GM12875 (cell line): ENCODE data around the gene ALAS2.

Source experiments
- H3K4me3 ChIP-seq: one replicate; pipeline ENCODE4 v1.5.1; 2011; ENCODE audit warnings: low read depth, low read length, control low read depth
- TF ChIP-seq, protein P1 (sequence below): IDR thresholded peaks from 2 replicates; pipeline ENCODE4 v1.5.1; 2011; ENCODE audit warnings: low read depth, mild to moderate bottlenecking, control low read depth, inconsistent platforms, low read length, moderate library complexity, borderline replicate concordance; ENCODE audit not compliant: insufficient read depth

The ALAS2 gene

DNA sequence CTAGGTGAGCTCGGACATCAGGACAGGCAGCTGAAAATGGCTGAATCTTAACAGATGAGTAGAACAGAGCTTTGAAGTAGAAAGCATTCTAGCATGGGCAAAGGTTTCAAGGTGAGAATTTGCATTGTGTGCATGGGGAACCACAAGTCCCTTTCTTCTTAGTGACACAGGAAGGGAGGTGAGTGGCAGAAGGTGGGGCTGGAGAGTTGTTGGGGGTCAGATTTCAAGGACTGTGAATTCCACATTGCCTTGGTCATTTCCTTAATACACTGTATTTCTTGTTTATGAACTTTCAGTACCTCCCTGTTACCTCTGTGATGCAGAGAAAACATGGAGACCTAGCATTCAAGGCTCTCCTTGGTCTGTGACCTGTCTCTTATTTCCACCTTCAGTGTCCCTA lies 26.5 kb downstream of the ALAS2 start:
- TF ChIP-seq, protein P1, sequence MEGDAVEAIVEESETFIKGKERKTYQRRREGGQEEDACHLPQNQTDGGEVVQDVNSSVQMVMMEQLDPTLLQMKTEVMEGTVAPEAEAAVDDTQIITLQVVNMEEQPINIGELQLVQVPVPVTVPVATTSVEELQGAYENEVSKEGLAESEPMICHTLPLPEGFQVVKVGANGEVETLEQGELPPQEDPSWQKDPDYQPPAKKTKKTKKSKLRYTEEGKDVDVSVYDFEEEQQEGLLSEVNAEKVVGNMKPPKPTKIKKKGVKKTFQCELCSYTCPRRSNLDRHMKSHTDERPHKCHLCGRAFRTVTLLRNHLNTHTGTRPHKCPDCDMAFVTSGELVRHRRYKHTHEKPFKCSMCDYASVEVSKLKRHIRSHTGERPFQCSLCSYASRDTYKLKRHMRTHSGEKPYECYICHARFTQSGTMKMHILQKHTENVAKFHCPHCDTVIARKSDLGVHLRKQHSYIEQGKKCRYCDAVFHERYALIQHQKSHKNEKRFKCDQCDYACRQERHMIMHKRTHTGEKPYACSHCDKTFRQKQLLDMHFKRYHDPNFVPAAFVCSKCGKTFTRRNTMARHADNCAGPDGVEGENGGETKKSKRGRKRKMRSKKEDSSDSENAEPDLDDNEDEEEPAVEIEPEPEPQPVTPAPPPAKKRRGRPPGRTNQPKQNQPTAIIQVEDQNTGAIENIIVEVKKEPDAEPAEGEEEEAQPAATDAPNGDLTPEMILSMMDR = no peak
- H3K4me3 ChIP-seq = no peak overlapping the region

DNA sequence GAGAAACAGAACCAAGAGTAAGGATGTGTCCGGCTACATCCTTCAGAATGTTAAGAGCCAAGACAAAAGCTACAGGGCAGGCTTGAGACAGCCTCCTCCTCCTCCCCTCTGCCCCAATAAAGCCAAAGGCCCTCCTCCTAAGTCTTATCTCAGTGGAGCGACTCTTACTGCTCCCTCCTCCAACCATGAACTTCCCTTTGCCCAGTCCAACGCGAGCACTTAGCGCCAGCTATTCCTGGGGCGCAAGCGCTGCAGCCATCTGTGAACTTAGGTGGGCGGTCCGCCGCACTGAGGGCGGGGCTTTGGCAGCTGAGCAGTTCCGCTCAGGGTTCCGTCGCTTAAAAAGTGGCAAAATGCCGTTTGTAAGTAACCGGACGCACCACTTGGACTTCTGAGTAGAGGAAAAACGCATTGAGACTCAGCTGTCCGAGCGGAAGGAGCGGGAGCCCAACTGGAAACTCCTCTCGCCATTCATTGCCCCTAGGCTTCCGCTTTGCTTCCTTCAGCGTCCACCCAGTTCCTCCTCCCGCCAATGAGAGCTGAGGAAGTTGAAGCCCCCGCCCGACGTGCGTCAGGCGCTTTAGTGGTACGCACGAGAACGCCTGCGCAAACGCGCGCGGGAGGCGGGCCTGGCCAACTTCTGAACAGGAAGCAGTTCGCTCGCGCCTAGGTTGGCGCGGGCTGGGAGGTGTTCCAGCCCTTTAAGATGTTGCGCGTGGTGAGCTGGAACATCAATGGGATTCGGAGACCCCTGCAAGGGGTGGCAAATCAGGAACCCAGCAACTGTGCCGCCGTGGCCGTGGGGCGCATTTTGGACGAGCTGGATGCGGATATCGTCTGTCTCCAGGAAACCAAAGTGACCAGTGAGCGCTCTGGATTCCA lies 30.8 kb downstream of the ALAS2 start, which contains the start of gene APEX2:
TSS of gene APEX2 (plus strand) at position 647 of the 882 bp plus-strand sequence. CDS start at position 707, 60 bp downstream.
- peak within 1 kb of the TSS; percentile 75 for H3K4me3 ChIP-seq
- TF ChIP-seq, protein P1 = no peak

DNA sequence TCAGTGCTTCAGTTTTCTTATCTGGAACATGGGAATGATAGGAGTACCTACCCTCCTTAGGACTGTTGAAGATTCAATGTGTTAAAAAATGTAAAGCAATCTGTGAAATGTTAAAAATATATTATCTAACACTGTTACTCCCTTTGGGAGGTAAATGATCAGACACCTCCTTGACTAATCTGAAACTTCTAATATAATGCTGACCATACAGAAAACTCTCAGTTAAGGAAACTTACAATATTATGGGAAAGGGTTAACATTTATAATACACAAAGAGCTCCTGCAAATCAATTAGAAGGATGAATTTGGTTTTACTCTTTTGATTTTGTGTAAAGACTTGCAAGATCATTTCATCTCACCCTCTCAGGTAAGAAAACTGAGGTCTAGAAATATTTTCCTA lies 35.2 kb downstream of the ALAS2 start:
- H3K4me3 ChIP-seq = no peak overlapping the region
- TF ChIP-seq, protein P1 = no peak

DNA sequence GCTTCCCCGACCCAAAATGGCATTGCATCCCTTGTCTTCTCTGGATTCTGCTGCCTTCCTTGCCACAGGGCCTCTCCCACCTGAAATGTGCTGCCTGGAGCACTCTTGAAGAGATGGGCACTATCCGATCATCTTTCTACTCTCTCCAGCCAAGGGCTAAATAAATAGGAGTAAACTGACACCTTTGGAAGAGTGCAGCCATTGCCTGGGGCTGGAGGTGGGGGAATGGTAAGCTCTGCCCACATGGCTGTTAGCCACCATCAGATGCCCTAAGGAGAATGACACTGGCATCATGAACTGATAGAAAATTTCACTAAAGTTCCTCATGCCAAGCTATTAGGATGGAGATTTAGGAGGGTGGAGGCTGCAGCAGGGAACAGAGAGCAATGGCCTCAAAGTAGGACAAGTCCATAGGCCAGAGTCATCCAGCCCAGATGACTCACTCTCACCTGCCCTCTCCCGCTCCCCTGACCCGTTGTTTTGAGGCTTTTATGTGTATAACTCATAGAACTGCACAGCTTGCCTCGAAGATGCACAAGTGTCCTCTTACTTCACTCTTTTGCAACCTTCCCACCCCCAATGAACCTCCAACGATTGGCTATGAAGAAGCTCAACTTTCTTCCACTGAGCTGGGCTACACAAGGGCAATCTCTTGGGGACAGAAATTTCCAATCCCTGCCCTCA lies 36.0 kb downstream of the ALAS2 start:
- H3K4me3 ChIP-seq = no peak overlapping the region
- TF ChIP-seq, protein P1 = no peak

DNA sequence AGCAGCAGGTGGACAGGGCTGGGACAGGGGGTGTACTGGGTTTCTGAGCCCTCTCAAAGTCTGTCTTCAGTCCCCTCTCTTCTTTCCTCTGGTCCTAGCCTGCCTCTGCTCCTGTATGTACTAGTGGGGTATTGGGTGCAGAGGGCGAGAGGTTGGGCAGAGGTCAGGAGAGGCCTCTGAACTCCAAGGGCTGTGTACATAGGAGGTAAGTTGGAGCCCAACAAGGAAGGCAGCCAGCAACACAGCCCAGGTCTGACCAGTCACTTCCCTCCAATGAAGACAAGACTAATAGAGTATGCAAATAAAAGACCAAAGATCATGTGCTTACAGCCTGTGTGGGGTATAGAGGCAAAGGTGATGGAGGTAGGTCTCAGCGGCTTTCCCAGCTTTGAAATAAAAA lies 36.7 kb downstream of the ALAS2 start, which contains the start of gene PFKFB1:
TSS of gene PFKFB1 (minus strand) at position 90 of the 400 bp plus-strand sequence. CDS start 181 bp downstream, outside the sequence.
- TF ChIP-seq, protein P1 = no peak
- no peak within 1 kb of the TSS for H3K4me3 ChIP-seq

DNA sequence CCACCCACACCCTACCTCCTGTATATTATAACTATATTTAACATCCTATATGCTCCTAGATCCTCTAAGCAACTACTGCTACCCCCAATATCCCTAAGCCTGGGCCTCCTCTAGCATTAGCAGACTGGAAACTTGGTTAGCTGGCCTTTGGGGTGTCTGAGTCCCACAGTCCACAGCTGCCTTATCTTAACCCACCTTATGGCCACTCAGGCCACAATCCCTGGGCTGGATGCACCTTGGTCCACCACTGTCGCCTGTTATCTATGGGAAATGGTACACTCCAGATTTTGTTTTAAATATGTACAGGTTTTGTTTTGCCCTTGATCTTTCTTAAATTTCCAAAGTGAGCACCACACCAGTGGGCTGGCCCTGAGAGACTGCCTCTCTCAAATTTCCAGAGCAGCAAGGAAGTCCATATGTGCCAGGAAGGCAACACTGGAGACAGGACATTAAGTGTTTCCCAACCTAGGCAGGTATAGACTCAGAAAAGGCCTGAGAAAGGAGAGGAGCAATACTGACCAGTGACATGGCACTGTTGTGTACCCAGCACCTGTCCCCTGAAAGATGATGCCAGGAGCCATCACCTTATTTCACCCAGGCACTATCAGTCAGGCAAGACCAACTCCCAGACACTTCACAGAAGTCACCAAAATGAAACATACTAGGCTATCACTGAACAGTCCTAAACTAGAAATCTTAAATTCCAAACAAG lies 37.7 kb downstream of the ALAS2 start:
- no peak overlapping the region for H3K4me3 ChIP-seq
- TF ChIP-seq, protein P1 = no peak
